GM23338 (cell line): ENCODE results near the gene VIPR1. TPM values are rescaled to one million over a fixed set of nuclear protein-coding genes. Genes with fewer than 3 reads are reported as not detected.
A peak's percentile ranks its signal among the peaks of the same experiment; 100 is the strongest.

ENCODE experiments used
- ATAC-seq: fragments of 200-7000 bp; cut with Tn5 transposase; 3 replicates; pipeline ENCODE4 v1.9.1; 2020
- DNase-seq: peaks from one replicate; pipeline ENCODE4 v3.0.0-alpha.2; 2015; ENCODE audit warnings: low spot score
- H2AFZ ChIP-seq: fragments of 200-600 bp; sonication (generic); 2 replicates; pipeline ENCODE4 v1.8.0; 2016; ENCODE audit warnings: antibody characterized with exemption, mild to moderate bottlenecking, moderate library complexity
- H3F3A ChIP-seq: fragments of 200-600 bp; sonication (generic); replicated peaks from 2 replicates; pipeline ENCODE4 v1.8.0; 2017; ENCODE audit warnings: antibody characterized with exemption, mixed run types, low read depth
- H3K27ac ChIP-seq: fragments of 200-600 bp; sonication (generic); 2 replicates; pipeline ENCODE4 v1.6.1; 2016; ENCODE audit warnings: low read depth
- H3K27me3 ChIP-seq: fragments of 200-600 bp; sonication (generic); 2 replicates; pipeline ENCODE4 v1.8.0; 2016; ENCODE audit warnings: mild to moderate bottlenecking, mixed run types, moderate library complexity; ENCODE audit not compliant: insufficient read depth
- H3K36me3 ChIP-seq: fragments of 200-600 bp; sonication (generic); 2 replicates; pipeline ENCODE4 v1.8.0; 2016; ENCODE audit warnings: mild to moderate bottlenecking; ENCODE audit not compliant: insufficient read depth
- H3K4me1 ChIP-seq: fragments of 200-600 bp; sonication (generic); 2 replicates; pipeline ENCODE4 v1.8.0; 2016; ENCODE audit warnings: mild to moderate bottlenecking, moderate library complexity; ENCODE audit not compliant: insufficient read depth
- H3K4me2 ChIP-seq: fragments of 200-600 bp; sonication (generic); 2 replicates; pipeline ENCODE4 v1.7.1; 2017; ENCODE audit warnings: mixed run types
- H3K4me3 ChIP-seq: fragments of 200-600 bp; sonication (generic); 2 replicates; pipeline ENCODE4 v1.6.1; 2016; ENCODE audit warnings: mixed run types
- H3K79me2 ChIP-seq: fragments of 200-600 bp; sonication (generic); replicated peaks from 2 replicates; pipeline ENCODE4 v1.8.0; 2017; ENCODE audit warnings: mild to moderate bottlenecking; ENCODE audit not compliant: insufficient read depth
- H3K9me2 ChIP-seq: fragments of 200-600 bp; sonication (generic); 2 replicates; pipeline ENCODE4 v1.8.0; 2017; ENCODE audit not compliant: insufficient read depth
- H4K20me1 ChIP-seq: fragments of 200-600 bp; sonication (generic); replicated peaks from 2 replicates; pipeline ENCODE4 v1.8.0; 2017; ENCODE audit warnings: mild to moderate bottlenecking; ENCODE audit not compliant: insufficient read depth
- H3K27ac Mint-ChIP-seq: 2 replicates; pipeline ENCODE4 v1.8.0; 2020; ENCODE audit warnings: inconsistent platforms, mild to moderate bottlenecking, moderate library complexity, mixed read lengths
- H3K27me3 Mint-ChIP-seq: 3 replicates; pipeline ENCODE4 v1.8.0; 2022; ENCODE audit warnings: low read depth, mild to moderate bottlenecking, moderate library complexity, mixed read lengths, inconsistent platforms; ENCODE audit not compliant: insufficient read depth, poor library complexity
- H3K36me3 Mint-ChIP-seq: 3 replicates; pipeline ENCODE4 v1.8.0; 2021; ENCODE audit warnings: low read depth, mild to moderate bottlenecking, inconsistent platforms, moderate library complexity, mixed read lengths
- H3K4me1 Mint-ChIP-seq: 3 replicates; pipeline ENCODE4 v1.8.0; 2020; ENCODE audit warnings: mild to moderate bottlenecking, inconsistent platforms, mixed read lengths
- H3K4me3 Mint-ChIP-seq: 3 replicates; pipeline ENCODE4 v1.8.0; 2021; ENCODE audit warnings: moderate library complexity, mild to moderate bottlenecking, inconsistent platforms, mixed read lengths
- H3K9me3 Mint-ChIP-seq: 3 replicates; pipeline ENCODE4 v1.8.0; 2020; ENCODE audit warnings: moderate library complexity, mild to moderate bottlenecking, inconsistent platforms, mixed read lengths
- CREB1 ChIP-seq: fragments of 250-450 bp; sonication (Bioruptor Pico); IDR thresholded peaks from 2 replicates; pipeline ENCODE4 v1.5.0; 2020; ENCODE audit warnings: low read depth, mild to moderate bottlenecking, moderate library complexity
- ETS1 ChIP-seq: IDR thresholded peaks from 2 replicates; pipeline ENCODE4 v1.6.1; 2016; ENCODE audit warnings: antibody characterized with exemption
- EZH2 ChIP-seq: fragments of 200-600 bp; sonication (generic); IDR thresholded peaks from one replicate; pipeline ENCODE4 v1.8.0; 2017; ENCODE audit warnings: antibody characterized with exemption, mild to moderate bottlenecking, low read depth; ENCODE audit not compliant: unreplicated experiment
- NANOG ChIP-seq: IDR thresholded peaks from 2 replicates; pipeline ENCODE4 v1.6.1; 2016; ENCODE audit warnings: antibody characterized with exemption, borderline replicate concordance
- POLR2AphosphoS5 ChIP-seq: IDR thresholded peaks from 2 replicates; pipeline ENCODE4 v1.6.1; 2016; ENCODE audit warnings: antibody characterized with exemption, low read depth
- REST ChIP-seq: IDR thresholded peaks from one replicate; pipeline ENCODE4 v1.6.1; 2018; ENCODE audit warnings: antibody characterized with exemption; ENCODE audit not compliant: unreplicated experiment
- STAT1 ChIP-seq: IDR thresholded peaks from one replicate; pipeline ENCODE4 v1.6.1; 2016; ENCODE audit warnings: antibody characterized with exemption; ENCODE audit not compliant: unreplicated experiment
- ZNF114 ChIP-seq: fragments of 250-450 bp; sonication (Bioruptor Pico); IDR thresholded peaks from 2 replicates; pipeline ENCODE4 v1.5.0; 2020; ENCODE audit warnings: mild to moderate bottlenecking, moderate library complexity
- ZNF331 ChIP-seq: fragments of 250-450 bp; sonication (Bioruptor Pico); IDR thresholded peaks from 2 replicates; pipeline ENCODE4 v1.5.0; 2020; ENCODE audit warnings: low read depth, mild to moderate bottlenecking, moderate library complexity
- polyA plus RNA-seq: library from polyadenylated mRNA; unstranded; fragments of >200 nt; fragmentation: Nextera tagmentation; extraction: Ambion mirVana; gene quantifications from 2 replicates; pipeline ENCODE4 v1.2.1, GENCODE V29; 2016
- total RNA-seq: library from RNA; depleted of rRNA; stranded (reverse); fragments of >200 nt; shearing (Covaris generic); gene quantifications from 2 replicates; pipeline ENCODE4 v1.2.3, GENCODE V29; 2014
- TF ChIP-seq, protein P1 (sequence below): fragments of 250-450 bp; sonication (Bioruptor Pico); IDR thresholded peaks from 2 replicates; pipeline ENCODE4 v1.5.0; 2020; ENCODE audit warnings: mild to moderate bottlenecking, moderate library complexity

The VIPR1 gene
- total and polyA plus RNA-seq, 2 experiments from 2014 or later: 6.3 to 19.3 TPM

DNA sequence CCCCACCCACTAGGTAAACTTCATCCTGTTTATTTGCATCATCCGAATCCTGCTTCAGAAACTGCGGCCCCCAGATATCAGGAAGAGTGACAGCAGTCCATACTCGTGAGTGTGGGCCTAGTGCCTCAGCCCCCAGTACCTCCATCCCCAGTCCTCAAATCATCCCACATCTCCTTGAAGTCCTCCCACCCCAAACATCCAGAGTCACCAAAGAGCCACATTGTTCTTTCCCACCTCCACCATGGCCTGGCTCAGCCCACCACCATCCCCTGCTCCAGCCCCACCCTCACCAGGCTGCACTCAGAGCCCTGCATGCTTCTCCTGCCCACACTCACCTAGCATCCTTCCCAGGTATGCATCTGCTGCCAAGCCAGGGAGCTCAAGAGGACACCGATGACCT is 29.8 kb downstream of the VIPR1 start:
- Histone ChIP-seq H2AFZ (no peak overlapping the region), H3K79me2 (no peaks in the 10 kb centered on the region), H3K27me3 (no peaks in the 10 kb centered on the region), H3K4me3 (no peak overlapping the region), H3K27ac (no peak overlapping the region), H4K20me1 (no peaks in the 10 kb centered on the region), H3F3A (no peaks in the 10 kb centered on the region), H3K4me2 (no peak overlapping the region), H3K9me2 (peaks cover 5% of the 10 kb centered on the region; the same call in 1 of the 2 replicates), H3K4me1 (peaks cover 5% of the 10 kb centered on the region; the same call in 1 of the 2 replicates), H3K36me3 (no peaks in the 10 kb centered on the region)
- Mint-ChIP-seq H3K36me3 (peaks cover 2% of the 10 kb centered on the region; the same call in 1 of the 3 replicates), H3K4me3 (no peak overlapping the region), H3K27me3 (peaks cover 16% of the 10 kb centered on the region), H3K9me3 (no peaks in the 10 kb centered on the region), H3K27ac (no peak overlapping the region), H3K4me1 (peaks cover 24% of the 10 kb centered on the region)
- no peak for ATAC-seq
- no peak for DNase-seq
- TF ChIP-seq CREB1 (CRISPR knock-in tag) (no peak), POLR2AphosphoS5 (no peak), EZH2 (no peak), ZNF331 (CRISPR knock-in tag) (no peak), STAT1 (no peak), ZNF114 (CRISPR knock-in tag) (no peak), NANOG (no peak), REST (no peak)

DNA sequence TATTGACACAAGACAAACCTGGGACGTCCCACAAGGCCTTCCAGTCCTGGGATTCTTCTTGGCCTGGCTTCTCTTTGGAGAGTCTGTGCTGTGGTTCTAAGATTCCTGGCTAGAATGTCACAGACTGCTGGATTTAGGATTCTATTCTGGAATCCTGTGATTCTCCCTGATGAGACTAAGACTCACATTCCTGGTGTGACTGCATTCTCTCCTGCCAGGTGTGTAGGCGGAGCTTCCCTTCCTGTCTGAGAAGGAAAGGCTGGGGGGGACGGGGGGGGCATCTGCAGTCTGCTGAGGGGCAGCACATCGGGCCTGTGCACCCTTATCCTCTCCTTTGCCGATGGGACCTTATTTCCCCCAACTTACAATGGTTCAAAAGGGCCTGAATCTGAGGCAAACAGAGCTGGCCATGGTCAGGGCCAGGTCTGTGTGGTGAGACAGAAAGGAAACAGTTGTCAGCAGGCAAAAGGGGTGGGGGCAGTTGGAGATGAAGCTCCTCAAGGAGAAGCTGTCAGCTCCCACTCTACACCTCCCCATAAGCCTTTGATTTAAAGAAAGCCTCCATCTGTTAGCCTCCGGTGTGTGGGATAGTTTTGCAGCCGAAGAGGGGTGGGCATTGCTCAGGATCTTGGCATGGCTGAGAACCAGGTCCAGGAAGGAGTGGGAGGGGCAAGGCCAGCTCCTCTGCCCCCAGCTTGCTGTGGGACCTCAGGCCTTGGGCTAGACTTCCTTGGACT is 30.9 kb downstream of the VIPR1 start:
- no peaks in the 10 kb centered on the region for H3K9me3 Mint-ChIP-seq
- peaks cover 5% of the 10 kb centered on the region; the same call in 1 of the 2 replicates for H3K4me1 ChIP-seq
- H3K27me3 ChIP-seq: no peaks in the 10 kb centered on the region
- no peaks in the 10 kb centered on the region for H3F3A ChIP-seq
- ATAC-seq (peak; percentile 23), DNase-seq (peak; percentile 51)
- H3K27ac ChIP-seq: no peak overlapping the region
- H3K4me3 Mint-ChIP-seq: no peak overlapping the region
- peaks cover 5% of the 10 kb centered on the region; the same call in 1 of the 2 replicates for H3K9me2 ChIP-seq
- peaks cover 18% of the 10 kb centered on the region for H3K27me3 Mint-ChIP-seq
- no peaks in the 10 kb centered on the region for H3K36me3 ChIP-seq
- H3K4me1 Mint-ChIP-seq: peaks cover 24% of the 10 kb centered on the region
- no peaks in the 10 kb centered on the region for H4K20me1 ChIP-seq
- H3K79me2 ChIP-seq: no peaks in the 10 kb centered on the region
- H3K4me3 ChIP-seq: no peak overlapping the region
- H3K4me2 ChIP-seq: no peak overlapping the region
- peaks cover 2% of the 10 kb centered on the region; the same call in 1 of the 3 replicates for H3K36me3 Mint-ChIP-seq
- H3K27ac Mint-ChIP-seq: no peak overlapping the region
- TF ChIP-seq, protein P1, sequence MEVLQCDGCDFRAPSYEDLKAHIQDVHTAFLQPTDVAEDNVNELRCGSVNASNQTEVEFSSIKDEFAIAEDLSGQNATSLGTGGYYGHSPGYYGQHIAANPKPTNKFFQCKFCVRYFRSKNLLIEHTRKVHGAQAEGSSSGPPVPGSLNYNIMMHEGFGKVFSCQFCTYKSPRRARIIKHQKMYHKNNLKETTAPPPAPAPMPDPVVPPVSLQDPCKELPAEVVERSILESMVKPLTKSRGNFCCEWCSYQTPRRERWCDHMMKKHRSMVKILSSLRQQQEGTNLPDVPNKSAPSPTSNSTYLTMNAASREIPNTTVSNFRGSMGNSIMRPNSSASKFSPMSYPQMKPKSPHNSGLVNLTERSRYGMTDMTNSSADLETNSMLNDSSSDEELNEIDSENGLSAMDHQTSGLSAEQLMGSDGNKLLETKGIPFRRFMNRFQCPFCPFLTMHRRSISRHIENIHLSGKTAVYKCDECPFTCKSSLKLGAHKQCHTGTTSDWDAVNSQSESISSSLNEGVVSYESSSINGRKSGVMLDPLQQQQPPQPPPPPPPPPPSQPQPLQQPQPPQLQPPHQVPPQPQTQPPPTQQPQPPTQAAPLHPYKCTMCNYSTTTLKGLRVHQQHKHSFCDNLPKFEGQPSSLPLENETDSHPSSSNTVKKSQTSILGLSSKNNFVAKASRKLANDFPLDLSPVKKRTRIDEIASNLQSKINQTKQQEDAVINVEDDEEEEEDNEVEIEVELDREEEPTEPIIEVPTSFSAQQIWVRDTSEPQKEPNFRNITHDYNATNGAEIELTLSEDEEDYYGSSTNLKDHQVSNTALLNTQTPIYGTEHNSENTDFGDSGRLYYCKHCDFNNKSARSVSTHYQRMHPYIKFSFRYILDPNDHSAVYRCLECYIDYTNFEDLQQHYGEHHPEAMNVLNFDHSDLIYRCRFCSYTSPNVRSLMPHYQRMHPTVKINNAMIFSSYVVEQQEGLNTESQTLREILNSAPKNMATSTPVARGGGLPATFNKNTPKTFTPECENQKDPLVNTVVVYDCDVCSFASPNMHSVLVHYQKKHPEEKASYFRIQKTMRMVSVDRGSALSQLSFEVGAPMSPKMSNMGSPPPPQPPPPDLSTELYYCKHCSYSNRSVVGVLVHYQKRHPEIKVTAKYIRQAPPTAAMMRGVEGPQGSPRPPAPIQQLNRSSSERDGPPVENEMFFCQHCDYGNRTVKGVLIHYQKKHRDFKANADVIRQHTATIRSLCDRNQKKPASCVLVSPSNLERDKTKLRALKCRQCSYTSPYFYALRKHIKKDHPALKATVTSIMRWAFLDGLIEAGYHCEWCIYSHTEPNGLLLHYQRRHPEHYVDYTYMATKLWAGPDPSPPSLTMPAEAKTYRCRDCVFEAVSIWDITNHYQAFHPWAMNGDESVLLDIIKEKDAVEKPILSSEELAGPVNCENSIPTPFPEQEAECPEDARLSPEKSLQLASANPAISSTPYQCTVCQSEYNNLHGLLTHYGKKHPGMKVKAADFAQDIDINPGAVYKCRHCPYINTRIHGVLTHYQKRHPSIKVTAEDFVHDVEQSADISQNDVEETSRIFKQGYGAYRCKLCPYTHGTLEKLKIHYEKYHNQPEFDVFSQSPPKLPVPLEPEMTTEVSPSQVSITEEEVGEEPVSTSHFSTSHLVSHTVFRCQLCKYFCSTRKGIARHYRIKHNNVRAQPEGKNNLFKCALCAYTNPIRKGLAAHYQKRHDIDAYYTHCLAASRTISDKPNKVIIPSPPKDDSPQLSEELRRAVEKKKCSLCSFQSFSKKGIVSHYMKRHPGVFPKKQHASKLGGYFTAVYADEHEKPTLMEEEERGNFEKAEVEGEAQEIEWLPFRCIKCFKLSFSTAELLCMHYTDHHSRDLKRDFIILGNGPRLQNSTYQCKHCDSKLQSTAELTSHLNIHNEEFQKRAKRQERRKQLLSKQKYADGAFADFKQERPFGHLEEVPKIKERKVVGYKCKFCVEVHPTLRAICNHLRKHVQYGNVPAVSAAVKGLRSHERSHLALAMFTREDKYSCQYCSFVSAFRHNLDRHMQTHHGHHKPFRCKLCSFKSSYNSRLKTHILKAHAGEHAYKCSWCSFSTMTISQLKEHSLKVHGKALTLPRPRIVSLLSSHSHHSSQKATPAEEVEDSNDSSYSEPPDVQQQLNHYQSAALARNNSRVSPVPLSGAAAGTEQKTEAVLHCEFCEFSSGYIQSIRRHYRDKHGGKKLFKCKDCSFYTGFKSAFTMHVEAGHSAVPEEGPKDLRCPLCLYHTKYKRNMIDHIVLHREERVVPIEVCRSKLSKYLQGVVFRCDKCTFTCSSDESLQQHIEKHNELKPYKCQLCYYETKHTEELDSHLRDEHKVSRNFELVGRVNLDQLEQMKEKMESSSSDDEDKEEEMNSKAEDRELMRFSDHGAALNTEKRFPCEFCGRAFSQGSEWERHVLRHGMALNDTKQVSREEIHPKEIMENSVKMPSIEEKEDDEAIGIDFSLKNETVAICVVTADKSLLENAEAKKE (CRISPR knock-in tag): 0 out of 2 replicates have a peak, but pooled peaks have one; percentile 5
- no peak for TF ChIP-seq ETS1
- no peak overlapping the region for H2AFZ ChIP-seq
